C4-2B (cell line): ENCODE data around the gene CARMIL1.

Experiments
- ZFX ChIP-seq: fragments of 450-650 bp; IDR thresholded peaks from 2 replicates; pipeline ENCODE4 v1.6.1; 2017
- TF ChIP-seq, protein P1 (sequence below): fragments of 450-650 bp; conservative IDR thresholded peaks from 2 replicates; pipeline ENCODE4 v1.5.1; 2017; ENCODE audit warnings: mild to moderate bottlenecking

DNA sequence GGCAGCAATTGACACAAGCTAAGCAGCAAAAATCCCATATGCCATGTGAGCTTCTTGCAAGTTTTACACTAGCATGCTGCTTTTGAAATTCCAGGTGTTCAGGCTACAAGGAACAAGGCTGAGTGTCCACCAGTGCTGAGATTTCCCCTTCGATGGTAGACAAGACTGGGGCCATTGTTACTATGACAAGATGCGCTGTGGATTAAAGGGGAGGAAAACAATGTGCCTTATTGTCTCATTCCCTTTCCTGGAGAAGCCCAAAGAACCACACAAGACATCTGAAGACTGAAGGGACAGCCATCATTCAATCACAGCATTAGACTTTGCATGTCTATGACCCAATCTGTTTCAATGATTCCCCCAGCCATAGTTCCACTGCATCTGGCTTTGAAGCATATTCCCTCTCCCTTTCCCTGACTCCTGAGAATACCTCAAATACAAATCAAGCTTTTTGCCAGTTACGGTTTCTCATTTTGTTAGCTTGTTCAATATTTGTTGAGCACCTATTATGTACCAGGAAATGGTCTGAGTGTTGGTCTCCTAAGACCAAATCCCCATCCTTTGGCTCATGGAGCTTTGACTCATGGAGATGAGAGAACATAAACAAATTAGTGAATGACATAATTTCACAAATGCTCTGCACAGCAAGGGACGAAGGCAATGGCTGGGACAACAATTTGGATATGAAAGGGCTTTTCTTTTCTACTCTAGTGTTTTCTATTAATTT lies 349.5 kb downstream of the CARMIL1 start:
- TF ChIP-seq, protein P1, sequence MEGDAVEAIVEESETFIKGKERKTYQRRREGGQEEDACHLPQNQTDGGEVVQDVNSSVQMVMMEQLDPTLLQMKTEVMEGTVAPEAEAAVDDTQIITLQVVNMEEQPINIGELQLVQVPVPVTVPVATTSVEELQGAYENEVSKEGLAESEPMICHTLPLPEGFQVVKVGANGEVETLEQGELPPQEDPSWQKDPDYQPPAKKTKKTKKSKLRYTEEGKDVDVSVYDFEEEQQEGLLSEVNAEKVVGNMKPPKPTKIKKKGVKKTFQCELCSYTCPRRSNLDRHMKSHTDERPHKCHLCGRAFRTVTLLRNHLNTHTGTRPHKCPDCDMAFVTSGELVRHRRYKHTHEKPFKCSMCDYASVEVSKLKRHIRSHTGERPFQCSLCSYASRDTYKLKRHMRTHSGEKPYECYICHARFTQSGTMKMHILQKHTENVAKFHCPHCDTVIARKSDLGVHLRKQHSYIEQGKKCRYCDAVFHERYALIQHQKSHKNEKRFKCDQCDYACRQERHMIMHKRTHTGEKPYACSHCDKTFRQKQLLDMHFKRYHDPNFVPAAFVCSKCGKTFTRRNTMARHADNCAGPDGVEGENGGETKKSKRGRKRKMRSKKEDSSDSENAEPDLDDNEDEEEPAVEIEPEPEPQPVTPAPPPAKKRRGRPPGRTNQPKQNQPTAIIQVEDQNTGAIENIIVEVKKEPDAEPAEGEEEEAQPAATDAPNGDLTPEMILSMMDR, result no peak
- no peak for TF ChIP-seq ZFX
